Activated CD8-positive, alpha-beta T cell treated with anti-CD3 and anti-CD28 coated beads for 36 hours (primary cell): Measurements from ENCODE around the gene MRTFA. TPM values are rescaled to one million over a fixed set of nuclear protein-coding genes. Genes with fewer than 3 reads are reported as not detected.

Experiments
- ATAC-seq: fragments of 200-7000 bp; cut with Tn5 transposase; one replicate; pipeline ENCODE4 v1.10.0; 2021; ENCODE audit warnings: mild to moderate bottlenecking, moderate library complexity
- CTCF ChIA-PET: fragments of 350-600 bp; sonication (Branson Sonifier 250); formaldehyde crosslinking; loops from one replicate; lab custom pipeline; 2021; ENCODE audit warnings: antibody characterized with exemption; lab: Charles Lee
- POLR2A ChIA-PET: fragments of 350-600 bp; sonication (Branson Sonifier 250); formaldehyde crosslinking; loops from one replicate; lab custom pipeline; 2021; ENCODE audit warnings: antibody characterized with exemption; lab: Charles Lee
- DNase-seq: peaks from one replicate; pipeline ENCODE4 v3.0.0-alpha.2; 2020
- H3K27ac Mint-ChIP-seq: one replicate; pipeline ENCODE4 v1.8.0; 2021; ENCODE audit warnings: mild to moderate bottlenecking, mixed read lengths
- H3K27me3 Mint-ChIP-seq: one replicate; pipeline ENCODE4 v1.8.0; 2021; ENCODE audit warnings: mixed read lengths
- H3K36me3 Mint-ChIP-seq: one replicate; pipeline ENCODE4 v1.8.0; 2021; ENCODE audit warnings: low read depth, mixed read lengths
- H3K4me1 Mint-ChIP-seq: one replicate; pipeline ENCODE4 v1.8.0; 2021; ENCODE audit warnings: low read depth, mixed read lengths
- H3K4me3 Mint-ChIP-seq: one replicate; pipeline ENCODE4 v1.8.0; 2021; ENCODE audit warnings: mild to moderate bottlenecking, moderate library complexity, mixed read lengths
- H3K9me3 Mint-ChIP-seq: one replicate; pipeline ENCODE4 v1.8.0; 2021; ENCODE audit warnings: mixed read lengths
- CTCF ChIP-seq: fragments of 200-600 bp; IDR thresholded peaks from one replicate; pipeline ENCODE4 v1.8.0; 2022; ENCODE audit warnings: antibody characterized with exemption, mild to moderate bottlenecking
- intact Hi-C: fragments of 100-400 bp; cut with micrococcal nuclease; formaldehyde crosslinking; loops from one replicate; pipeline ENCODE4 v1.10.0; 2022
- total RNA-seq, 2 experiments: library from RNA; stranded (reverse); gene quantifications; one replicate each; pipeline ENCODE4 v1.2.3, GENCODE V29; 2021

MRTFA gene
- total RNA-seq, 2 experiments from 2014 or later = 37.4 to 40.0 TPM

- Mint-ChIP-seq H3K4me1 (peaks cover 55% of the 10 kb centered on the region), H3K4me3 (no peak overlapping the region), H3K9me3 (no peaks in the 10 kb centered on the region), H3K36me3 (no peaks in the 10 kb centered on the region), H3K27me3 (no peaks in the 10 kb centered on the region), H3K27ac (no peak overlapping the region)
- intact Hi-C loops = no loop called here
- no peak for TF ChIP-seq CTCF
- ChIA-PET POLR2A (interaction anchor here (0.5 kb wide), 1 partner anchor 167 kb away, joined by 3 read pairs; no protein-coding TSS in a partner anchor), CTCF (interaction anchor here (0.6 kb wide), 1 partner anchor 26 kb away, joined by 3 read pairs; no protein-coding TSS in a partner anchor)
- ATAC-seq (no peak), DNase-seq (no peak)
Observed at GRCh38 chr22:40609216-40609615, 27.3 kb downstream of the MRTFA start.

GRCh38 chr22:40607506-40607905 lies 29.0 kb downstream of the MRTFA start:
- DNase-seq (no peak), ATAC-seq (no peak)
- Mint-ChIP-seq H3K4me1 (peaks cover 58% of the 10 kb centered on the region), H3K27ac (no peak overlapping the region), H3K27me3 (no peaks in the 10 kb centered on the region), H3K9me3 (no peaks in the 10 kb centered on the region), H3K4me3 (no peak overlapping the region), H3K36me3 (no peaks in the 10 kb centered on the region)
- TF ChIP-seq CTCF = no peak
- intact Hi-C loops = no loop called here
- POLR2A ChIA-PET = interaction anchor here (1.4 kb wide), 1 partner anchor 18 kb away, joined by 4 read pairs; no protein-coding TSS in a partner anchor
- CTCF ChIA-PET = interaction anchor here (1.6 kb wide), 1 partner anchor 171 kb away, joined by 5 read pairs; no protein-coding TSS in a partner anchor

- TF ChIP-seq CTCF = no peak
- Mint-ChIP-seq H3K4me1 (peaks cover 51% of the 10 kb centered on the region), H3K9me3 (no peaks in the 10 kb centered on the region), H3K27me3 (no peaks in the 10 kb centered on the region), H3K27ac (no peak overlapping the region), H3K4me3 (no peak overlapping the region), H3K36me3 (no peaks in the 10 kb centered on the region)
- CTCF ChIA-PET = interaction anchor here (1.3 to 1.6 kb wide), 3 partner anchors 40 to 258 kb away, joined by 3 to 6 read pairs (median 5); no protein-coding TSS in a partner anchor
- ATAC-seq (no peak), DNase-seq (no peak)
- POLR2A ChIA-PET = interaction anchor here (0.7 to 1.4 kb wide), 2 partner anchors 19 to 38 kb away, joined by 3 to 4 read pairs; no protein-coding TSS in a partner anchor
- intact Hi-C loops = no loop called here
Observed at GRCh38 chr22:40606306-40606705, 30.2 kb downstream of the MRTFA start.

- no peak for TF ChIP-seq CTCF
- no peaks in the 10 kb centered on the region for H3K9me3 Mint-ChIP-seq
- ATAC-seq = no peak
- intact Hi-C loops = no loop called here
- no peaks in the 10 kb centered on the region for H3K27me3 Mint-ChIP-seq
- CTCF ChIA-PET = interaction anchor here (1.3 to 1.6 kb wide), 2 partner anchors 40 to 257 kb away, joined by 3 to 6 read pairs; no protein-coding TSS in a partner anchor
- POLR2A ChIA-PET = no interaction called here
- H3K4me3 Mint-ChIP-seq = no peak overlapping the region
- no peaks in the 10 kb centered on the region for H3K36me3 Mint-ChIP-seq
- no peak for DNase-seq
- H3K4me1 Mint-ChIP-seq = peaks cover 53% of the 10 kb centered on the region
- H3K27ac Mint-ChIP-seq = no peak overlapping the region
Observed at GRCh38 chr22:40605761-40606160, 30.8 kb downstream of the MRTFA start.

GRCh38 chr22:40603088-40603605 lies 33.4 kb downstream of the MRTFA start:
- CTCF ChIA-PET = interaction anchor here (0.7 kb wide), 1 partner anchor 34 kb away, joined by 3 read pairs; no protein-coding TSS in a partner anchor
- no peak for TF ChIP-seq CTCF
- DNase-seq (no peak), ATAC-seq (no peak)
- no peak overlapping the region for H3K4me3 Mint-ChIP-seq
- H3K36me3 Mint-ChIP-seq = no peaks in the 10 kb centered on the region
- POLR2A ChIA-PET = no interaction called here
- no peaks in the 10 kb centered on the region for H3K27me3 Mint-ChIP-seq
- H3K4me1 Mint-ChIP-seq = peaks cover 50% of the 10 kb centered on the region
- H3K27ac Mint-ChIP-seq = no peak overlapping the region
- no peaks in the 10 kb centered on the region for H3K9me3 Mint-ChIP-seq
- intact Hi-C loops = no loop called here
